HAP-1 (cell line): ENCODE measurements around the gene APBB2.

Source experiments
- DNase-seq, 2 experiments: peaks; one replicate each; pipeline ENCODE4 v3.0.0-alpha.2; 2016 to 2020; ENCODE audit warnings: low spot score in 2 of 2
- H3K27me3 ChIP-seq: fragments of 250-450 bp; sonication (Bioruptor Pico); 2 replicates; pipeline ENCODE4 v1.5.1; 2020; ENCODE audit warnings: low read depth, mild to moderate bottlenecking, moderate library complexity
- H3K36me3 ChIP-seq: fragments of 250-450 bp; sonication (Bioruptor Pico); replicated peaks from 2 replicates; pipeline ENCODE4 v1.5.1; 2020; ENCODE audit warnings: mild to moderate bottlenecking
- H3K4me1 ChIP-seq: fragments of 250-450 bp; sonication (Bioruptor Pico); 2 replicates; pipeline ENCODE4 v1.5.1; 2020; ENCODE audit warnings: mild to moderate bottlenecking
- H3K4me3 ChIP-seq: fragments of 250-450 bp; sonication (Bioruptor Pico); 2 replicates; pipeline ENCODE4 v1.5.1; 2020; ENCODE audit warnings: mild to moderate bottlenecking, moderate library complexity
- H3K9me3 ChIP-seq: fragments of 250-450 bp; sonication (Bioruptor Pico); 2 replicates; pipeline ENCODE4 v1.5.1; 2020; ENCODE audit warnings: mild to moderate bottlenecking, moderate library complexity
- in situ Hi-C: fragments of 300-500 bp; cut with MboI; formaldehyde crosslinking; loops from 3 replicates; pipeline ENCODE4 v1.14.3; 2020; ENCODE audit warnings: low sequenced_read_pairs, inconsistent platforms, mixed read lengths

Gene APBB2

GRCh38 chr4:41142376-41143310, 71.7 kb downstream of the APBB2 start:
- in situ Hi-C loops = no loop called here
- H3K27me3 ChIP-seq = no peaks in the 10 kb centered on the region

GRCh38 chr4:41141900-41142299, 72.4 kb downstream of the APBB2 start:
- Histone ChIP-seq H3K4me3 (no peak overlapping the region), H3K9me3 (no peaks in the 10 kb centered on the region), H3K4me1 (peaks cover 19% of the 10 kb centered on the region), H3K36me3 (no peaks in the 10 kb centered on the region), H3K27me3 (no peaks in the 10 kb centered on the region)
- in situ Hi-C loops = no loop called here
- no peak for DNase-seq

More at GRCh38 chr4:41142376-41143310, 71.7 kb downstream of the APBB2 start:
- DNase-seq = no peak
- Histone ChIP-seq H3K4me3 (no peak overlapping the region), H3K9me3 (no peaks in the 10 kb centered on the region), H3K36me3 (no peaks in the 10 kb centered on the region), H3K4me1 (peaks cover 24% of the 10 kb centered on the region)

DNA sequence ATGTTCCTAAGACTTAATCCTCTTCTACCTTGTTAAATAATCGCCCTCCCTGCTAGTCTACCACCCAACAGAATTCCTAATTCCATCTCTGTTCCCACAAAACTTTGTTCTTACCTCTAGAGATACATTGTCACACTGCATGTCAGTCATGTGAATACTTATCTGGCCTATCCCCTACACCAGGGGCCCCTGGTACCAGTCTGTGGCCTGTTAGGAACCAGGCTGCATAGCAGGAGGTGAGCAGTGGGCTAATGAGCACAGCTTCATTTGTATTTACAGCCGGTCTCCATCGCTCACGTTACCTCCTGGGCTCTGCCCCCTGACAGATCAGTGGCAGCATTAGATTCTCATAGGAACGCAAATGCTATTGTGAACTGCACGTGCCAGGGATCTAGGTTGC, 73.9 kb downstream of the APBB2 start:
- in situ Hi-C loops = no loop called here
- H3K4me3 ChIP-seq = no peak overlapping the region
- H3K27me3 ChIP-seq = no peaks in the 10 kb centered on the region
- no peak for DNase-seq
- peaks cover 12% of the 10 kb centered on the region for H3K4me1 ChIP-seq
- no peaks in the 10 kb centered on the region for H3K9me3 ChIP-seq
- no peaks in the 10 kb centered on the region for H3K36me3 ChIP-seq

GRCh38 chr4:41137879-41138278, 76.5 kb downstream of the APBB2 start:
- Histone ChIP-seq H3K4me3 (no peak overlapping the region), H3K4me1 (peaks cover 14% of the 10 kb centered on the region), H3K27me3 (no peaks in the 10 kb centered on the region), H3K9me3 (no peaks in the 10 kb centered on the region), H3K36me3 (no peaks in the 10 kb centered on the region)
- in situ Hi-C loops = no loop called here
- DNase-seq = no peak

DNA sequence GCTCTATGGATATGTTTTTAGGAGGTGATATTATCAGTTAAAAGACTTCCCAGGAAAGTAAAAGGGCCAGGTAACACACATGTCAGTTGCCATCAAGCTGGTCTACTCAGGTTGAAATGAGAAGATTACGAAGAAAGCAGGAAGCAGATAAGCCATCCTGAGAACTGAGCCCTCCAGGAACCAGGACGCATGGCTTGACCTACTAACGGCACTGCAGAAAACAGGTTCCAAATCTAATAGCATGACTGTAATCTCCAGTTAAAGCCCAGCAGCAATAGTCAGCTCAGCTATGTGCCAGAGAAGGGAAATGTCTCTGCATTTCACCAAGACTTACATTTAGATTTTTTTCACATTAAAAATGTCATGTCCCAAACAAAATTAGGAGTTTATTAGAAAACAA, 77.9 kb downstream of the APBB2 start:
- H3K9me3 ChIP-seq = no peaks in the 10 kb centered on the region
- H3K4me1 ChIP-seq = peaks cover 19% of the 10 kb centered on the region
- H3K36me3 ChIP-seq = no peaks in the 10 kb centered on the region
- in situ Hi-C loops = no loop called here
- H3K4me3 ChIP-seq = no peak overlapping the region
- no peaks in the 10 kb centered on the region for H3K27me3 ChIP-seq
- DNase-seq = no peak

GRCh38 chr4:41135801-41136200, 78.5 kb downstream of the APBB2 start:
- in situ Hi-C loops = no loop called here
- no peaks in the 10 kb centered on the region for H3K36me3 ChIP-seq
- DNase-seq = no peak

GRCh38 chr4:41134581-41134980, 79.8 kb downstream of the APBB2 start:
- no peaks in the 10 kb centered on the region for H3K36me3 ChIP-seq
- in situ Hi-C loops = no loop called here
- H3K9me3 ChIP-seq = no peaks in the 10 kb centered on the region
- H3K4me1 ChIP-seq = peaks cover 22% of the 10 kb centered on the region
- no peak overlapping the region for H3K4me3 ChIP-seq
- no peaks in the 10 kb centered on the region for H3K27me3 ChIP-seq
- DNase-seq = no peak

More at GRCh38 chr4:41135801-41136200, 78.5 kb downstream of the APBB2 start:
- no peaks in the 10 kb centered on the region for H3K9me3 ChIP-seq
- peaks cover 19% of the 10 kb centered on the region for H3K4me1 ChIP-seq
- no peaks in the 10 kb centered on the region for H3K27me3 ChIP-seq
- no peak overlapping the region for H3K4me3 ChIP-seq

DNA sequence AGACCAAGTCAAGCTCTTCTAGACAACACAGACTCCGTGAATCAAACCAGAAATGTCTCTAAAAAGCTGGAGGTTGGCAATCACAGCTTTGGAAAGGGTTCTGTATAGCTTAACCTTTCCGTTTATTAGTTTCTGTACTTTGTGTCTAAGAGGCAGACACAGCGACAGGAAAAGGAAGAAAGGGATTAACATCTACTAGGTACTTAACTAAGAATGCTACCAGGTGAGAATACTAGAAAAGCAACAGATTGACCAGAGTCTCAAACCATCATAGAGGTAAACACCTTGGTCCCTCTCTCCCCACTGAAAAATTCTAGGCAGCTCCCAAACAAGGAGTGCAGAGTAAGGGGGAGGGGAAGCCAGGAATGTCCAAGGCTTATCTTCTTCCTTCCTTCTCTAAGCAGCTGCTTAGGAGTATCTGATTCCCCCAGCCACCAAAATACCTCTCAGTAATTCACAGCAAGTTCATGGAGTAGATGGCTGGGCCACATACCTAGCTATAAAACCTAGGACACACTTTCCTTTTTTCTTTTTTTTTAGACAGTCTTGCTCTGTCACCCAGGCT, 80.8 kb downstream of the APBB2 start:
- no peak overlapping the region for H3K4me3 ChIP-seq
- H3K27me3 ChIP-seq = no peaks in the 10 kb centered on the region
- H3K4me1 ChIP-seq = peaks cover 27% of the 10 kb centered on the region
- no peaks in the 10 kb centered on the region for H3K36me3 ChIP-seq
- in situ Hi-C loops = no loop called here
- DNase-seq = no peak
- no peaks in the 10 kb centered on the region for H3K9me3 ChIP-seq

DNA sequence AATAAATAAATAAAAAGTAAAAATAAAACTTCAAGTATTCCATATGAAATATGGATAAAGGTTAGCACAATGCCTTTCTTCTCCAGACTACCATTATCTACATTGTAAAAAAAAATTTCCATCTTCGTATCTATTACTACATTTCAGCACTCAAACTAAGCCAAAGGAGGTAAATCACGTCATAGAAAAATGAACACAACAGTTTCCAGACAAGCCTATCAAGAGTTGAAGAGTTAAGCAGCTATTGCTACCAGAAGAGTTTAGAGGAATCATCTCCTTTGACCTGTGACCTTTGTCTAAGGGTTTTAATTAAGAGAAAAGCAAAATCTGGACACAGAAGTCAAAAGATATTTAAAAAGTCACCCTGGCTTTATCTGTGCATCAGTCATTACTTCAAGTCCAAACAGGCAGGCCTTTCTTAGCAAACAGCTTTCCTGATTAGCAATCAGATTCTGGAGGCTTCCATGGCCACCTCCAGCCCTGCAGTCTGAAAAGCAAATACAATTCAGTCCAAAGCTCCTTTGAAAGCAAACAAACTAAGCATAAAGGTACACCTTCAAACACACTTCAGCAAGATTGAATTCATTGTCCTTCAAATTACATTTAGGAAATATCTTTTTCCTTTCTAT, 82.2 kb downstream of the APBB2 start:
- Histone ChIP-seq H3K9me3 (no peaks in the 10 kb centered on the region), H3K27me3 (no peaks in the 10 kb centered on the region), H3K4me1 (peaks cover 27% of the 10 kb centered on the region), H3K36me3 (no peaks in the 10 kb centered on the region), H3K4me3 (no peak overlapping the region)
- in situ Hi-C loops = no loop called here
- DNase-seq = no peak

- no peaks in the 10 kb centered on the region for H3K36me3 ChIP-seq
- no peaks in the 10 kb centered on the region for H3K9me3 ChIP-seq
- in situ Hi-C loops = no loop called here
- no peak overlapping the region for H3K4me3 ChIP-seq
- no peak for DNase-seq
- H3K27me3 ChIP-seq = no peaks in the 10 kb centered on the region
- peaks cover 38% of the 10 kb centered on the region for H3K4me1 ChIP-seq
Measured at GRCh38 chr4:41129936-41130440, 84.4 kb downstream of the APBB2 start.

GRCh38 chr4:41129128-41129754, 85.1 kb downstream of the APBB2 start:
- Histone ChIP-seq H3K4me1 (peaks cover 36% of the 10 kb centered on the region), H3K4me3 (no peak overlapping the region), H3K9me3 (no peaks in the 10 kb centered on the region), H3K36me3 (no peaks in the 10 kb centered on the region), H3K27me3 (no peaks in the 10 kb centered on the region)
- no peak for DNase-seq
- in situ Hi-C loops = no loop called here

DNA sequence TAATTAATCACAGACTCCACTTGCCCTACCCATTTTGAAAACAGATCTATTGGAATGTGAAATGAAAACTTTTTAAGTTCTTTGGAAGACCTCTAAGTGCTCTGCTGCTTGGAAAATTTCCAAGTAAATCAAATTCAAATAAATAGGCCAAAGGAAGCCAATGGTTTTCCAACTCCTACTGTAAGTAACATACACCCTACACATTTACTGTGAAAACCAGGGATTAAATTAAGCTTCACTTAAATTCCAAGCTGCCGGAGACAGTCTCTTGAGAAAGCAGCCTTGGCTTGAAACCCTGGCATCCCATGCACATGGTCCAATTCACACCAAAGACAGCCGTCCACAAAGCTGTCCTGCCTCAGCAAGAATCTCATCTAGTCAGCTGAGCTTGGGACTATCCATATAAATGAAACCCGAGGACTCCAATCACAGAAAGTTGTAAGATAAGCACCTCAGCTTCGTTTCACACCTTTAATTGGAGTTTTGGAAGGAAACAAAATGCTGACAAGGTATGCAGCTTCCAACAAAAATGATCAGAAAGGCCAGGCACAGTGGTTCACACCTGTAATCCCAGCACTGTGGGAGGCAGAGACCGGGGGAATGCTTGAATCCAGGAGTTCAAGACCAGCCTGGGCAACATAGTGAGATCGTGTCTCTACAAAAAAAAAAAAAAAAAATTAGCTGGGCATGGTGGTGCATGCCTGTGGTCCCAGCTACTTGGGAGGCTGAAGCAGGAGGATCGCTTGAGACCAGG, 88.6 kb downstream of the APBB2 start:
- H3K4me1 ChIP-seq = peaks cover 30% of the 10 kb centered on the region
- H3K4me3 ChIP-seq = no peak overlapping the region
- no peak for DNase-seq
- no peaks in the 10 kb centered on the region for H3K36me3 ChIP-seq
- no peaks in the 10 kb centered on the region for H3K27me3 ChIP-seq
- H3K9me3 ChIP-seq = no peaks in the 10 kb centered on the region
- in situ Hi-C loops = no loop called here

DNA sequence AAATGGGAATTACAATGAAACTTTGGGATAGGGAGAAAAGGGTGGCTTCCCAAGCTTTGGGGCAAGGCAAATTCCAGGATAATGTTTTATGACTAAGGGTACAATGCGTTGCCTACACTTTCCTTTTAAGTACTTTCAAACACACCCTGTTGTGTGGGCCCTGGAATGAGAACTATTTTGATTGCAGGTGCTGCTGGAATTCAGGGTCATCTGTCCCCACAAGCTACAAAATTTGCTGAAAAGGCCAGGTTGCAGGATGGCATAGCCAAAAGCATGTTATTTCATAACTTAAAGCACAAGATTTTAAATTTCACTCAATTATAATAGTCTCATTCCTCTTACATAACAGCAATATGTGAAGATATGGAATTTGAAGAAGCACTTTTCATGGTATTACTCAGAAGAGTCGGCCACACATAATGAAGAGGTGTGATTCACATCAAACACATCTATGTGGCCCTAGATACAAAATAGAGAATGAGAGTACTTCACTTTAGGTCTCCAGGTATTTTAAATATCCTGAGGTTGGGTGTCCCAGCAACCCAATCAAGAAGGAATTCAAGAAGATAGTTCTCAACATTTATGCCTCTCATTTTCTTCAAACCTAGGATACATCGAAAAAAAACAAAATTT, 89.3 kb downstream of the APBB2 start:
- in situ Hi-C loops = no loop called here
- H3K36me3 ChIP-seq = no peaks in the 10 kb centered on the region
- H3K4me1 ChIP-seq = peaks cover 30% of the 10 kb centered on the region
- peak; percentile 59 to 88 for DNase-seq
- H3K27me3 ChIP-seq = no peaks in the 10 kb centered on the region
- H3K9me3 ChIP-seq = no peaks in the 10 kb centered on the region
- H3K4me3 ChIP-seq = no peak overlapping the region
